WTC11 (cell line): ENCODE measurements around the gene SARM1. TPM values are rescaled to one million over a fixed set of nuclear protein-coding genes. Genes with fewer than 3 reads are reported as not detected.

ENCODE experiments used
- ATAC-seq: fragments of 200-7000 bp; cut with Tn5 transposase; 2 replicates; pipeline ENCODE4 v1.10.0; 2021; ENCODE audit warnings: mild to moderate bottlenecking, moderate library complexity
- CTCF ChIA-PET: fragments of 300-600 bp; sonication (Branson Sonifier 250); formaldehyde crosslinking; loops from one replicate; lab custom pipeline; 2021; ENCODE audit warnings: antibody characterized with exemption; lab: Charles Lee
- POLR2A ChIA-PET: fragments of 350-600 bp; sonication (Branson Sonifier 250); formaldehyde crosslinking; loops from one replicate; lab custom pipeline; 2021; ENCODE audit warnings: antibody characterized with exemption; lab: Charles Lee
- DNase-seq: peaks from one replicate; pipeline ENCODE4 v3.0.0; 2021; ENCODE audit warnings: low spot score
- H3K27ac Mint-ChIP-seq: 2 replicates; pipeline ENCODE4 v1.8.0; 2021; ENCODE audit warnings: mixed read lengths
- H3K27me3 Mint-ChIP-seq: 2 replicates; pipeline ENCODE4 v1.8.0; 2021; ENCODE audit warnings: low read depth, mild to moderate bottlenecking, moderate library complexity, mixed read lengths
- H3K36me3 Mint-ChIP-seq: 2 replicates; pipeline ENCODE4 v1.8.0; 2021; ENCODE audit warnings: mixed read lengths
- H3K4me1 Mint-ChIP-seq: 2 replicates; pipeline ENCODE4 v1.8.0; 2022; ENCODE audit warnings: mixed read lengths
- H3K4me3 Mint-ChIP-seq: 2 replicates; pipeline ENCODE4 v1.8.0; 2021; ENCODE audit warnings: mild to moderate bottlenecking, moderate library complexity, mixed read lengths
- H3K9me3 Mint-ChIP-seq: 2 replicates; pipeline ENCODE4 v1.8.0; 2021; ENCODE audit warnings: mixed read lengths
- ATF2 ChIP-seq: sonication (generic); formaldehyde crosslinking; IDR thresholded peaks from 2 replicates; pipeline ENCODE4 v1.8.1; 2022; ENCODE audit warnings: low read depth, missing genetic modification reagents, borderline replicate concordance
- ERG ChIP-seq: fragments of 250-450 bp; sonication (Bioruptor Pico); IDR thresholded peaks from 2 replicates; pipeline ENCODE4 v1.8.0; 2021; ENCODE audit warnings: mild to moderate bottlenecking
- ESRRA ChIP-seq: sonication (generic); formaldehyde crosslinking; IDR thresholded peaks from 2 replicates; pipeline ENCODE4 v1.8.1; 2022; ENCODE audit warnings: mild to moderate bottlenecking, missing genetic modification reagents, borderline replicate concordance
- ETV6 ChIP-seq: sonication (generic); formaldehyde crosslinking; IDR thresholded peaks from 2 replicates; pipeline ENCODE4 v1.8.1; 2022; ENCODE audit warnings: mild to moderate bottlenecking, missing genetic modification reagents
- FOXP1 ChIP-seq: sonication (generic); formaldehyde crosslinking; IDR thresholded peaks from 2 replicates; pipeline ENCODE4 v1.8.0; 2022; ENCODE audit warnings: missing genetic modification reagents, mild to moderate bottlenecking, moderate library complexity, borderline replicate concordance
- KAT7 ChIP-seq: sonication (generic); formaldehyde crosslinking; IDR thresholded peaks from 2 replicates; pipeline ENCODE4 v1.8.1; 2023; ENCODE audit warnings: missing genetic modification reagents, mild to moderate bottlenecking, borderline replicate concordance
- NFATC4 ChIP-seq: fragments of 250-450 bp; sonication (Bioruptor Pico); IDR thresholded peaks from 2 replicates; pipeline ENCODE4 v1.9.0; 2021; ENCODE audit warnings: mild to moderate bottlenecking
- NFE2L1 ChIP-seq: sonication (generic); formaldehyde crosslinking; IDR thresholded peaks from 2 replicates; pipeline ENCODE4 v1.8.1; 2023; ENCODE audit warnings: missing genetic modification reagents
- NR1H2 ChIP-seq: sonication (generic); formaldehyde crosslinking; IDR thresholded peaks from 2 replicates; pipeline ENCODE4 v1.9.0; 2021; ENCODE audit warnings: mild to moderate bottlenecking, moderate library complexity, missing genetic modification reagents
- NR3C1 ChIP-seq: sonication (generic); formaldehyde crosslinking; conservative IDR thresholded peaks from 2 replicates; pipeline ENCODE4 v1.8.1; 2023; ENCODE audit warnings: low read depth, mild to moderate bottlenecking, missing genetic modification reagents
- RORB ChIP-seq: fragments of 250-450 bp; sonication (Bioruptor Pico); IDR thresholded peaks from 2 replicates; pipeline ENCODE4 v1.9.0; 2021; ENCODE audit warnings: mild to moderate bottlenecking
- STAT6 ChIP-seq: sonication (generic); formaldehyde crosslinking; conservative IDR thresholded peaks from 2 replicates; pipeline ENCODE4 v1.8.1; 2023; ENCODE audit warnings: mild to moderate bottlenecking, low read depth, missing genetic modification reagents, moderate library complexity
- ZNF138 ChIP-seq: sonication (generic); formaldehyde crosslinking; conservative IDR thresholded peaks from 2 replicates; pipeline ENCODE4 v1.8.1; 2022; ENCODE audit warnings: mild to moderate bottlenecking, moderate library complexity, missing genetic modification reagents
- ZNF263 ChIP-seq: sonication (generic); formaldehyde crosslinking; IDR thresholded peaks from 2 replicates; pipeline ENCODE4 v1.8.1; 2022; ENCODE audit warnings: low read depth, mild to moderate bottlenecking, moderate library complexity, missing genetic modification reagents
- ZNF317 ChIP-seq: sonication (generic); formaldehyde crosslinking; IDR thresholded peaks from 2 replicates; pipeline ENCODE4 v1.8.1; 2023; ENCODE audit warnings: low read depth, mild to moderate bottlenecking, moderate library complexity, missing genetic modification reagents, borderline replicate concordance
- ZNF416 ChIP-seq: fragments of 250-450 bp; sonication (Bioruptor Pico); IDR thresholded peaks from 2 replicates; pipeline ENCODE4 v1.9.0; 2021; ENCODE audit warnings: mild to moderate bottlenecking, inconsistent platforms
- total RNA-seq: library from RNA; stranded (reverse); gene quantifications from 3 replicates; pipeline ENCODE4 v1.2.3, GENCODE V29; 2021
- TF ChIP-seq, protein P1 (sequence below): fragments of 250-450 bp; sonication (Bioruptor Pico); IDR thresholded peaks from 2 replicates; pipeline ENCODE4 v1.9.0; 2021; ENCODE audit warnings: mild to moderate bottlenecking
- TF ChIP-seq, protein P2 (sequence below): sonication (generic); formaldehyde crosslinking; IDR thresholded peaks from 2 replicates; pipeline ENCODE4 v1.8.1; 2023; ENCODE audit warnings: mild to moderate bottlenecking, missing genetic modification reagents, borderline replicate concordance

The SARM1 gene
- total RNA-seq, 1 experiment from 2014 or later: 3.8 TPM

GRCh38 chr17:28412099-28412498, 40.6 kb downstream of the SARM1 start:
- H3K27me3 Mint-ChIP-seq: peaks cover 44% of the 10 kb centered on the region

More at GRCh38 chr17:28412099-28412498, 40.6 kb downstream of the SARM1 start:
- H3K4me3 Mint-ChIP-seq: no peak overlapping the region
- H3K36me3 Mint-ChIP-seq: no peaks in the 10 kb centered on the region
- TF ChIP-seq, protein P1, sequence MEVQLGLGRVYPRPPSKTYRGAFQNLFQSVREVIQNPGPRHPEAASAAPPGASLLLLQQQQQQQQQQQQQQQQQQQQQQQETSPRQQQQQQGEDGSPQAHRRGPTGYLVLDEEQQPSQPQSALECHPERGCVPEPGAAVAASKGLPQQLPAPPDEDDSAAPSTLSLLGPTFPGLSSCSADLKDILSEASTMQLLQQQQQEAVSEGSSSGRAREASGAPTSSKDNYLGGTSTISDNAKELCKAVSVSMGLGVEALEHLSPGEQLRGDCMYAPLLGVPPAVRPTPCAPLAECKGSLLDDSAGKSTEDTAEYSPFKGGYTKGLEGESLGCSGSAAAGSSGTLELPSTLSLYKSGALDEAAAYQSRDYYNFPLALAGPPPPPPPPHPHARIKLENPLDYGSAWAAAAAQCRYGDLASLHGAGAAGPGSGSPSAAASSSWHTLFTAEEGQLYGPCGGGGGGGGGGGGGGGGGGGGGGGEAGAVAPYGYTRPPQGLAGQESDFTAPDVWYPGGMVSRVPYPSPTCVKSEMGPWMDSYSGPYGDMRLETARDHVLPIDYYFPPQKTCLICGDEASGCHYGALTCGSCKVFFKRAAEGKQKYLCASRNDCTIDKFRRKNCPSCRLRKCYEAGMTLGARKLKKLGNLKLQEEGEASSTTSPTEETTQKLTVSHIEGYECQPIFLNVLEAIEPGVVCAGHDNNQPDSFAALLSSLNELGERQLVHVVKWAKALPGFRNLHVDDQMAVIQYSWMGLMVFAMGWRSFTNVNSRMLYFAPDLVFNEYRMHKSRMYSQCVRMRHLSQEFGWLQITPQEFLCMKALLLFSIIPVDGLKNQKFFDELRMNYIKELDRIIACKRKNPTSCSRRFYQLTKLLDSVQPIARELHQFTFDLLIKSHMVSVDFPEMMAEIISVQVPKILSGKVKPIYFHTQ (CRISPR knock-in tag): no peak
- TF ChIP-seq ZNF416 (no peak), ATF2 (CRISPR knock-in tag) (no peak), ESRRA (no peak), STAT6 (CRISPR knock-in tag) (no peak), NFE2L1 (CRISPR knock-in tag) (no peak), KAT7 (CRISPR knock-in tag) (no peak), NFATC4 (CRISPR knock-in tag) (no peak), ERG (CRISPR knock-in tag) (no peak), RORB (CRISPR knock-in tag) (no peak), NR1H2 (no peak), FOXP1 (no peak), ZNF263 (no peak), ETV6 (CRISPR knock-in tag) (no peak), ZNF138 (CRISPR knock-in tag) (no peak), NR3C1 (no peak), ZNF317 (CRISPR knock-in tag) (no peak)
- TF ChIP-seq, protein P2, sequence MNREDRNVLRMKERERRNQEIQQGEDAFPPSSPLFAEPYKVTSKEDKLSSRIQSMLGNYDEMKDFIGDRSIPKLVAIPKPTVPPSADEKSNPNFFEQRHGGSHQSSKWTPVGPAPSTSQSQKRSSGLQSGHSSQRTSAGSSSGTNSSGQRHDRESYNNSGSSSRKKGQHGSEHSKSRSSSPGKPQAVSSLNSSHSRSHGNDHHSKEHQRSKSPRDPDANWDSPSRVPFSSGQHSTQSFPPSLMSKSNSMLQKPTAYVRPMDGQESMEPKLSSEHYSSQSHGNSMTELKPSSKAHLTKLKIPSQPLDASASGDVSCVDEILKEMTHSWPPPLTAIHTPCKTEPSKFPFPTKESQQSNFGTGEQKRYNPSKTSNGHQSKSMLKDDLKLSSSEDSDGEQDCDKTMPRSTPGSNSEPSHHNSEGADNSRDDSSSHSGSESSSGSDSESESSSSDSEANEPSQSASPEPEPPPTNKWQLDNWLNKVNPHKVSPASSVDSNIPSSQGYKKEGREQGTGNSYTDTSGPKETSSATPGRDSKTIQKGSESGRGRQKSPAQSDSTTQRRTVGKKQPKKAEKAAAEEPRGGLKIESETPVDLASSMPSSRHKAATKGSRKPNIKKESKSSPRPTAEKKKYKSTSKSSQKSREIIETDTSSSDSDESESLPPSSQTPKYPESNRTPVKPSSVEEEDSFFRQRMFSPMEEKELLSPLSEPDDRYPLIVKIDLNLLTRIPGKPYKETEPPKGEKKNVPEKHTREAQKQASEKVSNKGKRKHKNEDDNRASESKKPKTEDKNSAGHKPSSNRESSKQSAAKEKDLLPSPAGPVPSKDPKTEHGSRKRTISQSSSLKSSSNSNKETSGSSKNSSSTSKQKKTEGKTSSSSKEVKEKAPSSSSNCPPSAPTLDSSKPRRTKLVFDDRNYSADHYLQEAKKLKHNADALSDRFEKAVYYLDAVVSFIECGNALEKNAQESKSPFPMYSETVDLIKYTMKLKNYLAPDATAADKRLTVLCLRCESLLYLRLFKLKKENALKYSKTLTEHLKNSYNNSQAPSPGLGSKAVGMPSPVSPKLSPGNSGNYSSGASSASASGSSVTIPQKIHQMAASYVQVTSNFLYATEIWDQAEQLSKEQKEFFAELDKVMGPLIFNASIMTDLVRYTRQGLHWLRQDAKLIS: no peak
- TF ChIP-seq, all 79 proteins: peak for 0
- CTCF ChIA-PET: no interaction called here
- POLR2A ChIA-PET: no interaction called here
- Mint-ChIP-seq H3K9me3 (no peaks in the 10 kb centered on the region), H3K4me1 (peaks cover 48% of the 10 kb centered on the region), H3K27ac (0 out of 2 replicates have a peak overlapping the region, but pooled peaks have one; percentile 1)
- no peak for ATAC-seq
- no peak for DNase-seq
